Mucosa of rectum (tissue), 2 donors: ENCODE measurements around the gene PCDHB9.

ENCODE experiments used
- H3K27ac ChIP-seq, 2 donors: one replicate each; pipeline ENCODE4 v1.7.0; 2013; ENCODE audit warnings: inconsistent platforms in 2 of 2, low read depth in 2 of 2, low read length in 2 of 2
- H3K27me3 ChIP-seq, 2 donors: one replicate each; pipeline ENCODE4 v1.7.0; 2013; ENCODE audit warnings: low read length in 2 of 2; ENCODE audit not compliant: control insufficient read depth in 2 of 2, insufficient read depth in 2 of 2
- H3K36me3 ChIP-seq, 2 donors: one replicate each; pipeline ENCODE4 v1.7.0; 2013; ENCODE audit warnings: low read length in 2 of 2; ENCODE audit not compliant: control insufficient read depth in 2 of 2, insufficient read depth in 2 of 2
- H3K4me1 ChIP-seq, 2 donors: one replicate each; pipeline ENCODE4 v1.7.0; 2013; ENCODE audit warnings: low read length in 2 of 2, mild to moderate bottlenecking in 1 of 2; ENCODE audit not compliant: control insufficient read depth in 2 of 2, insufficient read depth in 2 of 2
- H3K4me3 ChIP-seq, 2 donors: one replicate each; pipeline ENCODE4 v1.7.0; 2013; ENCODE audit warnings: low read length in 2 of 2
- H3K9ac ChIP-seq, 2 donors: one replicate each; pipeline ENCODE4 v1.7.0; 2013; ENCODE audit warnings: low read length in 2 of 2, low read depth in 1 of 2, mild to moderate bottlenecking in 1 of 2
- H3K9me3 ChIP-seq, 2 donors: one replicate each; pipeline ENCODE4 v1.7.0; 2013; ENCODE audit warnings: low read length in 2 of 2; ENCODE audit not compliant: control insufficient read depth in 2 of 2
- donor health status: healthy.
- donor health status: Normal muscosa, but diverticular disease.

The PCDHB9 gene

GRCh38 chr5:141236516-141237313 is 49.8 kb downstream of the PCDHB9 start:
- Histone ChIP-seq H3K27me3 (no peaks in the 10 kb centered on the region), H3K27ac (no peak overlapping the region), H3K9ac (no peak overlapping the region), H3K4me1 (no peaks in the 10 kb centered on the region), H3K4me3 (no peak overlapping the region), H3K9me3 (peaks cover 21 to 36% of the 10 kb centered on the region in 2 donors), H3K36me3 (no peaks in the 10 kb centered on the region)
